CD4-positive, alpha-beta T cell treated with Interferon gamma for 1 hour (primary cell): ENCODE data around the gene ITFG2.
"Not testable (repeated sequence)": the region's sequence is repeated elsewhere in the genome, so short reads cannot be mapped to it uniquely, and the experiment has no call there.

ENCODE experiments used
- DNase-seq: peaks from one replicate; pipeline ENCODE4 v3.0.0-alpha.2; 2020

Gene ITFG2

GRCh38 chr12:2812290-2813213, at the start of gene ITFG2:
ITFG2 (plus strand) TSS chr12:2812668; CDS start chr12:2812761, 93 bp downstream.
- peak; percentile 97 for DNase-seq

GRCh38 chr12:2764398-2764797, 48.1 kb upstream of the ITFG2 start:
- no peak for DNase-seq

- DNase-seq = no peak
These were observed 47.4 kb upstream of the ITFG2 start for GRCh38 chr12:2765052-2765451.

GRCh38 chr12:2765608-2766007, 46.9 kb upstream of the ITFG2 start:
- no peak for DNase-seq

- no peak for DNase-seq
These were observed 44.1 kb upstream of the ITFG2 start for GRCh38 chr12:2768224-2768961.

GRCh38 chr12:2769866-2770533, 42.5 kb upstream of the ITFG2 start:
- DNase-seq = no peak

- not testable (repeated sequence) for DNase-seq
These were observed 41.9 kb upstream of the ITFG2 start for GRCh38 chr12:2770544-2770943.

GRCh38 chr12:2772370-2772769, 40.1 kb upstream of the ITFG2 start:
- no peak for DNase-seq

- no peak for DNase-seq
These were observed 39.1 kb upstream of the ITFG2 start for GRCh38 chr12:2773199-2773875.

GRCh38 chr12:2775431-2775830, 37.0 kb upstream of the ITFG2 start:
- DNase-seq = no peak

- DNase-seq = no peak
These were observed 36.2 kb upstream of the ITFG2 start for GRCh38 chr12:2776129-2776806.

GRCh38 chr12:2779281-2779680, 33.2 kb upstream of the ITFG2 start:
- no peak for DNase-seq

- DNase-seq = peak; percentile 11
These were observed 28.4 kb upstream of the ITFG2 start for GRCh38 chr12:2783936-2784600.

GRCh38 chr12:2785017-2785416, 27.5 kb upstream of the ITFG2 start:
- no peak for DNase-seq

GRCh38 chr12:2791089-2791488, 21.4 kb upstream of the ITFG2 start:
- DNase-seq = no peak

GRCh38 chr12:2792671-2793500, 19.6 kb upstream of the ITFG2 start:
- DNase-seq = no peak

GRCh38 chr12:2793561-2793960, 18.9 kb upstream of the ITFG2 start:
- DNase-seq = no peak

GRCh38 chr12:2794191-2794735, 18.2 kb upstream of the ITFG2 start:
- no peak for DNase-seq

- peak; percentile 91 for DNase-seq
These were observed 17.7 kb upstream of the ITFG2 start, which contains the start of gene FKBP4 for GRCh38 chr12:2794736-2795289. FKBP4 (plus strand) TSS chr12:2794970; CDS start chr12:2795140, 170 bp downstream.
